CD4-positive, CD25-positive, alpha-beta regulatory T cell (primary cell): ENCODE results near the gene PLCG2. TPM values are rescaled to one million over a fixed set of nuclear protein-coding genes. Genes with fewer than 3 reads are reported as not detected.

Source experiments
- ATAC-seq, 2 donors: fragments of 150-1000 bp; cut with Tn5 transposase; one replicate each; pipeline ENCODE4 v1.10.0; 2021; ENCODE audit warnings: low read depth in 2 of 2, moderate number of reproducible peaks in 2 of 2, moderate library complexity in 1 of 2
- DNase-seq, 3 donors: peaks; one replicate each; pipeline versions ENCODE4 v3.0.0 to v3.0.0-alpha.2; 2012 to 2022; ENCODE audit warnings: mixed read lengths in 1 of 3
- H3K27ac ChIP-seq: one replicate; pipeline ENCODE4 v1.7.0; 2013; ENCODE audit warnings: mild to moderate bottlenecking, low read length; ENCODE audit not compliant: insufficient read depth, poor library complexity, severe bottlenecking
- H3K27me3 ChIP-seq: one replicate; pipeline ENCODE4 v1.7.0; 2013; ENCODE audit warnings: low read length; ENCODE audit not compliant: control insufficient read depth, insufficient read depth
- H3K36me3 ChIP-seq: one replicate; pipeline ENCODE4 v1.7.0; 2013; ENCODE audit warnings: mild to moderate bottlenecking, low read length, moderate library complexity; ENCODE audit not compliant: control insufficient read depth, insufficient read depth
- H3K4me1 ChIP-seq: 2 replicates; pipeline ENCODE4 v1.7.0; 2013; ENCODE audit warnings: mild to moderate bottlenecking, low read length; ENCODE audit not compliant: insufficient read depth, control insufficient read depth, poor library complexity, severe bottlenecking
- H3K4me3 ChIP-seq: one replicate; pipeline ENCODE4 v1.7.0; 2013; ENCODE audit warnings: low read depth, mild to moderate bottlenecking, low read length, moderate library complexity
- H3K9me3 ChIP-seq, 2 experiments: 1 replicate in 1 of 2; 2 replicates in 1 of 2; pipeline ENCODE4 v1.7.0; 2013; ENCODE audit warnings: low read length in 2 of 2, mild to moderate bottlenecking in 1 of 2, moderate library complexity in 1 of 2; ENCODE audit not compliant: control insufficient read depth in 2 of 2
- H3K27ac Mint-ChIP-seq, 3 donors: one replicate each; pipeline ENCODE4 v1.8.0; 2020 to 2022; ENCODE audit warnings: mild to moderate bottlenecking in 3 of 3, mixed read lengths in 3 of 3, moderate library complexity in 2 of 3
- H3K27me3 Mint-ChIP-seq: one replicate; pipeline ENCODE4 v1.8.0; 2022; ENCODE audit warnings: mild to moderate bottlenecking, mixed read lengths
- H3K36me3 Mint-ChIP-seq: one replicate; pipeline ENCODE4 v1.8.0; 2020; ENCODE audit warnings: mixed read lengths
- H3K4me1 Mint-ChIP-seq, 4 donors: one replicate each; pipeline ENCODE4 v1.8.0; 2020 to 2022; ENCODE audit warnings: mixed read lengths in 4 of 4, mild to moderate bottlenecking in 1 of 4
- H3K4me3 Mint-ChIP-seq, 4 donors: one replicate each; pipeline ENCODE4 v1.8.0; 2020 to 2022; ENCODE audit warnings: mild to moderate bottlenecking in 4 of 4, mixed read lengths in 4 of 4, moderate library complexity in 3 of 4
- H3K9me3 Mint-ChIP-seq, 7 donors: one replicate each; pipeline ENCODE4 v1.8.0; 2020 to 2022; ENCODE audit warnings: mixed read lengths in 7 of 7, mild to moderate bottlenecking in 3 of 7, moderate library complexity in 2 of 7
- polyA plus RNA-seq, 4 donors: library from polyadenylated mRNA; unstranded; fragments of 300-500 nt; fragmentation: Illumina TruSeq; gene quantifications; one replicate each; pipeline ENCODE4 v1.2.3, GENCODE V29; 2021
- total RNA-seq: library from RNA; stranded (reverse); gene quantifications from one replicate; pipeline ENCODE4 v1.2.3, GENCODE V29; 2022

PLCG2 gene
- total and polyA plus RNA-seq, 5 donors from 2014 or later, result 0.59 to 3.8 (median 1.3) TPM; not detected in 1

DNA sequence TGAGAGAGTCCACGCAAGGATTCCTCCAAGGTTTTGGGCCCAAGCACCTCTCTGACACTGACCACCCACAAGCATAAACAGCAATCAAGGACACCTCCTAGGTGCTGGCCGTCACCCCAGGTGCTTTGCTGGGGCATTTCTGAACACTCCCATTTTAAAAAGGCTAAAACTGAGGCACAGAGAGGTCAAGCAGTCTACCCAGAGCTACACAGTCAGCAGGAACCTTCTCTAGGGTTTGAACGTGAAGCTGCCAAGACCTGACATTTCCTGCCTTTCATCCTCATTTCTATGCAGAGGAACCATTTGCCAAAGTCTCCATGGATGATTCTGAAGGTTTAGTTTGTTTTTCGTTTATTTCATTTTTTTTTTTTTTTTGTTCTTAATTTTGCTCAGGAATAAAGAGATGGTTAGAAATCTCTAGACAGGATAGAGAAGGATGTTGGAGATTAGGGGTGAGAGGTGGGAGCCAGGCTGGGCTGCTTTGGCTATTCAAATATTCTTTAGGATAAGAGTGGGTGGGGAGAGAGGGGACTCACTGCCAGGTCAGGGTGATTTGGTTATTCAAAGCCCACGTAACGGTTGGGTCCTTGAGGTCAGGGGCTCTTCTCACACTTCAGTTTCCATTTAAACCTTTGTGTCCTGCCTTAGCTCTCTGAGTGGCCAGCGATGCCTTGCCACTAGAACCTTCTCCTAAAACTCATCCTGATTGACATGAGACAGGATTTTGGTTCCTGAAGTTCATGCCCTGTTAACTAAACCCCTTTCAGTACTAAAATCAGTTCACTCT lies 6.2 kb downstream of the PLCG2 start:
- no peaks in the 10 kb centered on the region for H3K36me3 ChIP-seq
- H3K9me3 Mint-ChIP-seq, result no peaks in the 10 kb centered on the region
- peaks cover 0 to 7% (median 4%) of the 10 kb centered on the region in 4 donors for H3K4me1 Mint-ChIP-seq
- no peak for DNase-seq
- no peaks in the 10 kb centered on the region for H3K9me3 ChIP-seq
- H3K27ac Mint-ChIP-seq, result no peak overlapping the region
- H3K4me3 Mint-ChIP-seq, result no peak overlapping the region
- H3K27me3 ChIP-seq, result peaks cover 3% of the 10 kb centered on the region
- H3K4me1 ChIP-seq, result no peaks in the 10 kb centered on the region
- no peak for ATAC-seq
- H3K27me3 Mint-ChIP-seq, result peaks cover 36% of the 10 kb centered on the region
- no peak overlapping the region for H3K27ac ChIP-seq
- no peaks in the 10 kb centered on the region for H3K36me3 Mint-ChIP-seq
- H3K4me3 ChIP-seq, result no peak overlapping the region

DNA sequence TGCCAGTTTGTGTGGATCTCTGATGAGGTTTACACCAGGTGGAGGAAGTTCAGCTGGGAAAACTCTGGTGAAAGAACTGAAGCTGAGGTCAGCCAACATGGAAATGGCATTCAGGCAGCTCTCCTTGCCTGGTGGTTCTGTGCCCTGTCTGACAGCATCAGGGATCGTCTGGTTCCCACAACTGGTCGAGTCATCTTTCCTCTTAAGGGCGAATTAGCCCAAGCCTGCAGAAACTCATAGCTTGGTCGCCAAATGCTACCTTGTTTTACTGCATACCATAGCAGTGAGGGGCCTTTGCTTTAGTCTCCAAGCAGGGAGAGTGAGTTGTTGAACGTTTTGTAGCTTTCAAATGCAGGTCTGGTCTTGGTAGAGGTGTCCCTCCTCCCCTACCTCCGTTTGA lies 7.2 kb downstream of the PLCG2 start:
- Mint-ChIP-seq H3K27me3 (peaks cover 26% of the 10 kb centered on the region), H3K27ac (no peak overlapping the region), H3K9me3 (no peaks in the 10 kb centered on the region), H3K36me3 (no peaks in the 10 kb centered on the region), H3K4me1 (peaks cover 0 to 1% (median 0%) of the 10 kb centered on the region in 4 donors), H3K4me3 (no peak overlapping the region)
- H3K27me3 ChIP-seq, result peaks cover 3% of the 10 kb centered on the region
- no peak for ATAC-seq
- no peak for DNase-seq
- no peaks in the 10 kb centered on the region for H3K9me3 ChIP-seq
- no peak overlapping the region for H3K27ac ChIP-seq
- H3K4me1 ChIP-seq, result no peaks in the 10 kb centered on the region
- H3K4me3 ChIP-seq, result no peak overlapping the region
- no peaks in the 10 kb centered on the region for H3K36me3 ChIP-seq

DNA sequence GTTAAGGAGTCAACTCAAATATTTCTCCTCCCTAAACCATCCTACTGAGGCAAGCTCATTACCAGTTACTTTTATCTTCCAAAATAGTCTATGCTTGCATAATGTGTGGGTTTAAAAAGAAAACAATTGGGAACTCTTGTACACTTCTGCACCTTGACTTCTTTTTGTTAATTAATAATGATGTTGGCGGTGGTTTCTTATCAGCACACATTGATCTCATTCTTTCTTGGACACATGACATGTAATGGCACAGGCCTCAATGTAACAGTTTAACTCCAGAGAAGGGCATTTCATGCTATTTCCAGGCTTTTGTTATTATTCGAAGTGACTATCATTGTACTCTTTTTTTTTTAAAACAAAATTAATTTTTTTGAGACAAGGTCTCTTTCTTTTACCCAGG lies 7.8 kb downstream of the PLCG2 start:
- Mint-ChIP-seq H3K9me3 (no peaks in the 10 kb centered on the region), H3K36me3 (no peaks in the 10 kb centered on the region), H3K27me3 (peaks cover 21% of the 10 kb centered on the region), H3K4me1 (no peaks in the 10 kb centered on the region), H3K27ac (no peak overlapping the region), H3K4me3 (no peak overlapping the region)
- DNase-seq (no peak), ATAC-seq (no peak)
- H3K4me3 ChIP-seq, result no peak overlapping the region
- H3K27me3 ChIP-seq, result peaks cover 3% of the 10 kb centered on the region
- no peaks in the 10 kb centered on the region for H3K9me3 ChIP-seq
- H3K27ac ChIP-seq, result no peak overlapping the region
- H3K4me1 ChIP-seq, result no peaks in the 10 kb centered on the region
- no peaks in the 10 kb centered on the region for H3K36me3 ChIP-seq

DNA sequence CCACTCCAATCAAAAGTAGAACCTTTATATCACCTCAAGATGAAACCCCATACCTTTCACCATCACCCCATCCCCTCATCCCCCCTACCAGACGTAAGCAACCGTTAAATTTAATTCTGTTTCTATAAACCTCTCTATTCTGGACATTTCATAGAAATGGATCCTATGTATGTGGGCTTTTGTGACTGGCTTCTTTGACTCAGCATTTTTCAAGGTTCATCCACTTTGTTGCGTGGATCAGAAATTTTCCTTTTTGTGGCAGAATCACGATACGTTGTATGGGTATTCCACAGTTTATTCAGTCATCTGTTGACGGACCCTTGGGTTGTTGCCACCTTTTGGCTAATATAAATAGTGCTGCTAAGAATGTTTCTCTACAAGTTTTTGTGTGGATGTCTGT lies 8.6 kb downstream of the PLCG2 start:
- no peaks in the 10 kb centered on the region for H3K4me1 Mint-ChIP-seq

DNA sequence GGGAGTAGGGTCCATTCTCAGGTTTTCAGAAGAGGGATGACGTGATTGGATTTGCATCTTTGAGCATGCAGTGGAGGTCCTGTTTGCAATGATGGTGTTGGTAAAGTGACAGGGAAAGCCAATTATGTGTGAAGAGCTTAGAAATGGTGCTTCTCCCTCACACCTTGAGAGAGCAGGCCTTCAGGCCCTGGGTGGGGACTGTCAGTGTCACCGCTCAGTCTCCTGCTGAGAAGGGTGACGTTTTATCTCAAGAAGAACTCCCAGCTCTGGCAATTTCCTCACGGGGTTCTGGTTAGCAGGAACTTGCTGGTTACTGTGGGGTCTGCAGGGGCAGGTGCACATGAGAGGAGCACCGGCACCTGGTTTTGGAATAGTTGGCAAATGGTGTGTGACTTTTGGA lies 11.2 kb downstream of the PLCG2 start:
- DNase-seq (no peak), ATAC-seq (no peak)
- Histone ChIP-seq H3K27ac (no peak overlapping the region), H3K27me3 (no peaks in the 10 kb centered on the region), H3K4me1 (no peaks in the 10 kb centered on the region), H3K9me3 (no peaks in the 10 kb centered on the region), H3K4me3 (no peak overlapping the region), H3K36me3 (no peaks in the 10 kb centered on the region)
- H3K4me1 Mint-ChIP-seq, result no peaks in the 10 kb centered on the region
- no peak overlapping the region for H3K27ac Mint-ChIP-seq
- H3K27me3 Mint-ChIP-seq, result peaks cover 4% of the 10 kb centered on the region
- H3K4me3 Mint-ChIP-seq, result no peak overlapping the region
- no peaks in the 10 kb centered on the region for H3K36me3 Mint-ChIP-seq
- H3K9me3 Mint-ChIP-seq, result no peaks in the 10 kb centered on the region

More for the DNA sequence above, 8.6 kb downstream of the PLCG2 start:
- Histone ChIP-seq H3K4me3 (no peak overlapping the region), H3K4me1 (no peaks in the 10 kb centered on the region), H3K36me3 (no peaks in the 10 kb centered on the region), H3K27ac (no peak overlapping the region), H3K9me3 (no peaks in the 10 kb centered on the region), H3K27me3 (peaks cover 3% of the 10 kb centered on the region)
- Mint-ChIP-seq H3K4me3 (no peak overlapping the region), H3K36me3 (no peaks in the 10 kb centered on the region), H3K27ac (no peak overlapping the region), H3K9me3 (no peaks in the 10 kb centered on the region), H3K27me3 (peaks cover 15% of the 10 kb centered on the region)
- ATAC-seq, result no peak
- no peak for DNase-seq

DNA sequence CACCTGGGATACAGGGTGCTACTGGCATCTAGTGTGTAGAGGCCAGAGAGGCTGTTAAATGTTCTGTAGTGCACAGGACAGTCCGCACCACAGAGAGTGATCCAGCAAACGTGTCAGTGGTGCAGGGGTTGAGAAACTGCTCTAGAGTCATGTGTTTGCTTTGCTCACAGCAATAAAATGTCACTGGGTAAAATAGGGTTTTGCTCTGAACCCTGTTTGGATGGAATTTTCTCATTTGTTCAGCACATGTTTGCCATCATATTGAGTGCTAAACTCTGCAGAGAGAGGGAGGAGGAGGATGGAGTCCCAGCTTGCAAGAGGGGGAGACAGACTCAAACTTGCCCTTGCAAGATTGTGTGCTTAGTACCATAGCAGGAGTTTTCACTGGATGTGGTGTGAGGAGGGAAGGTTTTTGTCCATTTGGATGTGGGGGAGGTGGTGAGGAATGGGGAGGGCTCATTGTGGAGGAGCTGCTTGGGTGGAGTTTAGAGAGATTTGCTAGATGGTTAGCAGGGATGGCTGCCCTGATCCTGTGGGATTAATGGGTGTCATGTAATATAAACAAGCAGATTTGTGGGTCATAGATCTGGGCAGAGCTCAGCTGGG lies 11.8 kb downstream of the PLCG2 start:
- H3K9me3 Mint-ChIP-seq, result no peaks in the 10 kb centered on the region
- Histone ChIP-seq H3K9me3 (no peaks in the 10 kb centered on the region), H3K4me1 (no peaks in the 10 kb centered on the region), H3K27ac (no peak overlapping the region), H3K4me3 (no peak overlapping the region), H3K27me3 (no peaks in the 10 kb centered on the region), H3K36me3 (no peaks in the 10 kb centered on the region)
- DNase-seq, result no peak
- no peak overlapping the region for H3K4me3 Mint-ChIP-seq
- H3K27me3 Mint-ChIP-seq, result peaks cover 4% of the 10 kb centered on the region
- no peaks in the 10 kb centered on the region for H3K36me3 Mint-ChIP-seq
- no peak for ATAC-seq
- no peak overlapping the region for H3K27ac Mint-ChIP-seq
- no peaks in the 10 kb centered on the region for H3K4me1 Mint-ChIP-seq

DNA sequence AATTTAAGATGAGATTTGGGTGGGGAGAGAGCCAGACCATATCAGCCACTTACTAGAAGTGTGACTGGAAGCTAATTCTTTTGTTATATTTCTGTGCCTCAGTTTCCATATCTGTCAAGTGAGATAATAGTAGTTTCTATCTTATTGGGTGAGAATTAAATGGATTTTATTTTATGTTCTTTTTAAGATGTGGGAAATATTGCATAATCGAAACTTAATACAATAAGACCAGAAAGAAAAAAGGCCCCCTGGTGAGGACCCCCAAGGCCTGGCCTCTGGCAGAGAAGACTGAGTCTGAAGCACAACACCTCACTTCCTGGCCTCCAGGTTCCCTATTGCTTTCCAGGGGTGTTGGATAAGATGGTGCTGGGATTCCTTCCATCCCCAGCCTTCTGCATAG lies 13.7 kb downstream of the PLCG2 start:
- no peak overlapping the region for H3K4me3 ChIP-seq
- H3K9me3 ChIP-seq, result no peaks in the 10 kb centered on the region
- Mint-ChIP-seq H3K36me3 (no peaks in the 10 kb centered on the region), H3K4me3 (no peak overlapping the region), H3K27ac (no peak overlapping the region), H3K9me3 (no peaks in the 10 kb centered on the region), H3K4me1 (no peaks in the 10 kb centered on the region), H3K27me3 (peaks cover 4% of the 10 kb centered on the region)
- H3K36me3 ChIP-seq, result no peaks in the 10 kb centered on the region
- no peak overlapping the region for H3K27ac ChIP-seq
- ATAC-seq (no peak), DNase-seq (no peak)
- no peaks in the 10 kb centered on the region for H3K27me3 ChIP-seq
- H3K4me1 ChIP-seq, result no peaks in the 10 kb centered on the region

DNA sequence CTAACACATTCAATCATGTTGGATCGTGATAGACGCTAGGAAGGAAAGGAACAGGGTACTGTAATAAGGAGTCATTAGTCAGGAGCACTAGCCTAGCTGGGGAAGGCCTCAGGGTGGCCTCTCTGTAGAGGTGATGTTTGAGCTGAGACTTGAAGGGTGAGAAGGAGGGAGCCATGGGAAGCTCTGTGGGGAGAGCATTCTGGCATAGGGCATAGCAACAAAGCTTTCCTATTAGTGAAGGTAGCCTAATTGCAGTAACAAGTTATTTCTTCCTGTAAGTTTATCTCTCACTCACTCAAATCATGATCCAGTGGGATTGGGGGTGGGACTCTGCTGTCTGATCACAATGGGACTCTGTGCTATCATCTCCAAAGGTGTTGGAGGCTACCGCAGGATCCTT lies 16.1 kb downstream of the PLCG2 start:
- ATAC-seq (no peak), DNase-seq (no peak)
- H3K27ac ChIP-seq, result no peak overlapping the region
- H3K4me3 ChIP-seq, result no peak overlapping the region
- no peaks in the 10 kb centered on the region for H3K27me3 ChIP-seq
- peaks cover 7% of the 10 kb centered on the region for H3K4me1 ChIP-seq
- Mint-ChIP-seq H3K9me3 (no peaks in the 10 kb centered on the region), H3K27me3 (peaks cover 4% of the 10 kb centered on the region), H3K36me3 (no peaks in the 10 kb centered on the region), H3K4me3 (no peak overlapping the region), H3K27ac (no peak overlapping the region), H3K4me1 (peaks cover 0 to 12% (median 3%) of the 10 kb centered on the region in 4 donors)
- no peaks in the 10 kb centered on the region for H3K36me3 ChIP-seq
- H3K9me3 ChIP-seq, result no peaks in the 10 kb centered on the region
